Lower leg skin (tissue), 4 donors: ENCODE data around the gene LOXHD1. TPM values are rescaled to one million over a fixed set of nuclear protein-coding genes. Genes with fewer than 3 reads are reported as not detected.

Experiments used
- DNase-seq, 2 donors: peaks; one replicate each; pipeline ENCODE4 v3.0.0-alpha.2; 2019; ENCODE audit warnings: low spot score in 2 of 2
- H3K4me3 ChIP-seq: fragments of 200-600 bp; sonication (generic); 2 replicates; pipeline ENCODE4 v1.5.1; 2017; ENCODE audit warnings: mild to moderate bottlenecking, low read depth; ENCODE audit not compliant: poor library complexity, severe bottlenecking
- POLR2A ChIP-seq, 2 donors: fragments of 450-650 bp; IDR thresholded peaks; one replicate each; pipeline ENCODE4 v1.6.1; 2016 to 2017; ENCODE audit warnings: antibody characterized with exemption in 2 of 2, mild to moderate bottlenecking in 1 of 2, moderate library complexity in 1 of 2
- WGBS, 2 donors: methylation state at CpG; one replicate each; pipeline ENCODE4 v1.1.5; 2018; 5-methylcytosine and 5-hydroxymethylcytosine counted together
- intact Hi-C: fragments of 100-400 bp; cut with DNase I; formaldehyde crosslinking; loops from one replicate; pipeline ENCODE4 v1.15.0; 2023; ENCODE audit warnings: low total_unique reads
- total RNA-seq, 4 donors: library from RNA; depleted of rRNA; stranded (reverse); fragments of >200 nt; gene quantifications; one replicate each; pipeline ENCODE4 v1.1.0, GENCODE V29; 2016
- TF ChIP-seq, protein P1 (sequence below), 3 donors: fragments of 450-650 bp; IDR thresholded peaks; one replicate each; pipeline ENCODE4 v1.5.1; 2016; ENCODE audit warnings: antibody characterized with exemption in 3 of 3, mild to moderate bottlenecking in 3 of 3, moderate library complexity in 2 of 3

Gene LOXHD1
- total RNA-seq, 4 donors from 2014 or later = 0.02 to 0.97 (median 0.32) TPM; not detected in 1

DNA sequence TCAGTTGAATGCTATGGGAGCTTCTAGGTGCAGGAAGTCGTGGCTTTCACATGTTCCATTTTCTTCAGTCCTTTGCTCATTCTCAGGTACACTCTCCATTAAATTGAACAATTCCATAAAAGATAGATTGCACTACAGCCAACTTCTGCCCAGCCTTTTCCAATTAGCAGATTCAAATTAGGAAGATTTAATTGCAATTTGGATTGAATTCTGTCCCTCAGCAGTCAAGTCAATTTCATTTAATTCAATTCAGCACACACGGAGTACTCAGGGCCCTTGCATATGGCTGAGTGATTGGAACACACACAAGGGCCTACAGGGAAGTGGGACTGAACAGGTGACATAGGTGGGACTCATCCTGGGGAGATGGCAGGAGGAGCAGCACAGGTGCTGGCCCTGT lies 220.4 kb downstream of the LOXHD1 start:
- no peak for DNase-seq
- TF ChIP-seq, protein P1, sequence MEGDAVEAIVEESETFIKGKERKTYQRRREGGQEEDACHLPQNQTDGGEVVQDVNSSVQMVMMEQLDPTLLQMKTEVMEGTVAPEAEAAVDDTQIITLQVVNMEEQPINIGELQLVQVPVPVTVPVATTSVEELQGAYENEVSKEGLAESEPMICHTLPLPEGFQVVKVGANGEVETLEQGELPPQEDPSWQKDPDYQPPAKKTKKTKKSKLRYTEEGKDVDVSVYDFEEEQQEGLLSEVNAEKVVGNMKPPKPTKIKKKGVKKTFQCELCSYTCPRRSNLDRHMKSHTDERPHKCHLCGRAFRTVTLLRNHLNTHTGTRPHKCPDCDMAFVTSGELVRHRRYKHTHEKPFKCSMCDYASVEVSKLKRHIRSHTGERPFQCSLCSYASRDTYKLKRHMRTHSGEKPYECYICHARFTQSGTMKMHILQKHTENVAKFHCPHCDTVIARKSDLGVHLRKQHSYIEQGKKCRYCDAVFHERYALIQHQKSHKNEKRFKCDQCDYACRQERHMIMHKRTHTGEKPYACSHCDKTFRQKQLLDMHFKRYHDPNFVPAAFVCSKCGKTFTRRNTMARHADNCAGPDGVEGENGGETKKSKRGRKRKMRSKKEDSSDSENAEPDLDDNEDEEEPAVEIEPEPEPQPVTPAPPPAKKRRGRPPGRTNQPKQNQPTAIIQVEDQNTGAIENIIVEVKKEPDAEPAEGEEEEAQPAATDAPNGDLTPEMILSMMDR (IDR thresholded peaks at IDR 0.05) = no peak
- TF ChIP-seq POLR2A (IDR thresholded peaks at IDR 0.05) = no peak
- no peak overlapping the region for H3K4me3 ChIP-seq
- WGBS, 2 donors = 66 to 70% methylated on average over 2 of the region's 2 CpGs
- intact Hi-C loops = no loop called here

DNA sequence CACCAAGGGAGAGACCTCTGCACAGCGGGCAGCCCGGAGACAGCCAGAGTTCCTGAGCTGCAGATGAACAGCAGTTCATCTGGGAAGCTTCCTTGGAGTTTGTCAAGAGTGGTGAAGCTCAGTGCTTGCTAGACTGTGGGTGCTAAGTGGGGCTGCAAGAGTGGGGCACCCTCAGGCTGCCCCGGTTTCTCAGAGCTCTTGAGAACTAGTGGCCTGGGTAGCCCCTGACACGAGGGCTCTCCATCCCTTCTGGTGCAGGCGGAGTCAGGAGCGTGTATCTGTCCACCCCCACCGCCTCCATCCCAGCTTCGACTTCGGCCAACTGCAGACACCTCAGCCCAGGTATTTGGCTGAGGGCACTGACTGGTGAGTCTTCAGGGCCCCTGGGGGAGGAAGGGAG lies 222.0 kb downstream of the LOXHD1 start:
- TF ChIP-seq, protein P1 (IDR thresholded peaks at IDR 0.05) = no peak
- peak in 1 of 2 donors; percentile 48 for DNase-seq
- intact Hi-C loops = no loop called here
- WGBS, 2 donors = 82 to 92% methylated on average over 9 of the region's 9 CpGs
- no peak overlapping the region for H3K4me3 ChIP-seq

DNA sequence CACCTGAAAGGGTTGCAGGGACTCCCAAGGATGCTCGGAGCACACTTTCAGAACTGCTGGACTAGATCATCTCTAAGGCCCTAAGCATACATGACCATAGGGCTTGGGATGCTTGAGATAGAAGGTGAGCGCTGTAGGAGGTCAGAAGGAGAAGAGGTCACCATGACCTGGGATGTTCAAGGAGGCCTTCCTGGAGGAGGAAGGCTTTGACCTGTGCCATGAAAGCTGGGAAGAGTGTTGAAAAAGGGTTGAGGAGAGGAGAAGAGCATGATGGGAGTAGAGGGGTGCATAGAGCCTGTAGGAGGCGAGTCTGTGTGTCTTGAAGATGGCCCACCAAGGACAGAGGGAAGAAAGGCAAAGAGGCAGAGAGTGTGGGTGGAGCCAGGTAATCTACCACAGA lies 222.4 kb downstream of the LOXHD1 start:
- 98 to 99% methylated on average over 3 of the region's 3 CpGs for WGBS, 2 donors
- no peak for TF ChIP-seq POLR2A (IDR thresholded peaks at IDR 0.05)
- TF ChIP-seq, protein P1 (IDR thresholded peaks at IDR 0.05) = no peak
- DNase-seq = peak in 1 of 2 donors; percentile 45
- intact Hi-C loops = no loop called here
- no peak overlapping the region for H3K4me3 ChIP-seq

DNA sequence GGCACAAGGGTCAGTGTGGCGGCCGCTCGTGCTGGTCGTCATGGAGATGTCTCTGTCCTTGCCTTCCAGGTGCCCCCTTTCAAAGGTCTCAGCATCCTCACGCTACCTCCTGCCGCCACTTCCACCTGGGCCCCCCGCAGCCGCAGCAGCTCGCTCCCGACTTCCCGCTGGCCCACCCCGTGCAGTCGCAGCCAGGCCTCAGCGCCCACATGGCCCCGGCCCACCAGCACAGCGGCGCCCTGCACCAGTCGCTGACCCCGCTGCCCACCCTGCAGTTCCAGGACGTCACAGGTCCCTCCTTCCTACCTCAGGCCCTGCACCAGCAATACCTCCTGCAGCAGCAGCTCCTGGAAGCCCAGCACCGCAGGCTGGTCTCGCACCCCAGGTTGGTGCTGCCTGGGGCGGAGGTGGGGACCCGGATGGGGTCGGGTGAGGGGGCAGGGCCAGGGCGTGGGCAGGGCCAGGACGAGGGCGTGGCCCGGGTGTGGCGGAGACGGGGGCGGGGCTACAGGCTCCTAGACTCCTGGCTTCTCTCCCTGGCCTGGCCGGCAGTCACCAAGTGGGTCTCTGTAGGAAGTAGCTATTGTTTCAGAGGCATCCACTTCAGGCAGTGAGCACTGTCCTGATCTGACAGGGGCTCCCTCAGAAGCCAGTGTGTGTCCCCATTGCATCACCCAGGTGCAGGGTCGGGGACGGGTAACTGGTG lies 223.7 kb downstream of the LOXHD1 start:
- intact Hi-C loops = no loop called here
- 70 to 86% methylated on average over 21 to 35 of the region's 35 CpGs for WGBS, 2 donors
- no peak for TF ChIP-seq POLR2A (IDR thresholded peaks at IDR 0.05)
- TF ChIP-seq, protein P1 (IDR thresholded peaks at IDR 0.05) = no peak

DNA sequence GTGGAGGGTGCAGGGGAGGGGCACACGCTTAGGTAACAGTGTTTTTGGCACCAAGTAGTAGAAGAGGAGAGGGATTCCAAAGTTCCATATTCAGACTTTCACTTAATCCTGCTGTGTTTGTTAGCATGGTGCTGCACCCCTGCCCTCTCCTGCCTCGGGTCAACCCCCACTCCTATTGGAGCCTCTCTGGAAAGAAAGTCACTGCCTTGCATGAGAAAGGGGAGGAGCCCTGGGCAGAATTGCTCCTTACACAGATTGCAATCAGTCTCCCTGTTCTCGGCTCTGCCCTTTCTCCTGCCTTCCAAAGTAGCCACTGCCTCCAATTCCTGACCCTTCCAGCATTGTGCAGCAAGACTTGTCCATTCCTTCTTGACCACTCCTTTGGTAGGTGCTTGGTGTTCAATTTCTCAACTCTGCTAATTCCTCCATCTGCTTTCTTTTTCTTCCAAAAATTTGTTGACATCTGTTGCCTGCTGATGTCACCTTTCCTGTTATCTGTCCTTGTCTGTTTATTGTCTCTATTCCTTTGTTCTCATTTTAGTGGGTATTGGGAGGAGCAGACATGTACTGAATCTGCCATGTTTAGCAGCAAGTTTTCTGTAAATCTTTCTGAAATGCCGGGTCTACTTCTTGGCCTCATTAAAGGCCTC lies 225.4 kb downstream of the LOXHD1 start:
- H3K4me3 ChIP-seq = no peak overlapping the region
- intact Hi-C loops = no loop called here
- peak in 1 of 2 donors; percentile 26 for DNase-seq
- WGBS, 2 donors = 44 to 51% methylated on average over 4 of the region's 4 CpGs
- no peak for TF ChIP-seq POLR2A (IDR thresholded peaks at IDR 0.05)
- TF ChIP-seq, protein P1 (IDR thresholded peaks at IDR 0.05) = no peak

More for the DNA sequence above, 223.7 kb downstream of the LOXHD1 start:
- H3K4me3 ChIP-seq = no peak overlapping the region
- DNase-seq = peak in 1 of 2 donors; percentile 52
